Measurements from ENCODE around the gene C5.

Gene C5

DNA sequence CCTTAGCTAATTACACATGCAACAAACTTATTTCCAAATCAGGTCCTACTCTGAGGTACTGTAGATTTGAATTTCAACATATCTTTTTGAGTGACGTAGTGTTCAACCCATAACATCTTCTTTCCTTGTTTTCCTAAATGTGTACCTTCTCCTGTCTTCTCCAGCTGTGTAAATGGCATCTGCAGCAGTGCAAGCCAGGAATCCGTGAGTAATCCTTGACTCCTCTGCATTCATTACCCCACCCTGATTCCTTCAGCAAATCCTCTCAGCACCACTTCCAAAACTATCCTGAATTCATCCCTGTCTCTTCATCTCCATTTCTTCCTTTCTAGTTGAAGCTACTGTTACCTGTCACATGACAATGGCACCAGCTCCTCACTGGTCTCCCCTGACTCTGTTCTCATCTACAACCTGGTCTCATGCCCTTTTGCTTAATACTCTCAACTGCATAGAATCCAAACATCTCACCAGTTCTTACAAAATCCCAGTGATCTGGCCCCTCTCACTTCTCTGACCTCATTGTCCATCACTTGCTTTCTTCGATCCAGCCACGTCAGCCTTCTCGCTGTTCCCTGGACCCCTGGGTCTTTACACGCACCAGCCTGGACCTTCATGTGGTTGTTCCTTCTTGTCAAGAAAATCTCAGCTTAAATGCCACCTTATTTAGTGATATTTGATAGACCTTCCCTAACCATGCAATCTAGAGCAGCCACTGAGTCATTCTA is 108.9 kb downstream of the C5 start:
- peak; percentile 50 for DNase-seq (ENCODE audit: low read depth)

DNA sequence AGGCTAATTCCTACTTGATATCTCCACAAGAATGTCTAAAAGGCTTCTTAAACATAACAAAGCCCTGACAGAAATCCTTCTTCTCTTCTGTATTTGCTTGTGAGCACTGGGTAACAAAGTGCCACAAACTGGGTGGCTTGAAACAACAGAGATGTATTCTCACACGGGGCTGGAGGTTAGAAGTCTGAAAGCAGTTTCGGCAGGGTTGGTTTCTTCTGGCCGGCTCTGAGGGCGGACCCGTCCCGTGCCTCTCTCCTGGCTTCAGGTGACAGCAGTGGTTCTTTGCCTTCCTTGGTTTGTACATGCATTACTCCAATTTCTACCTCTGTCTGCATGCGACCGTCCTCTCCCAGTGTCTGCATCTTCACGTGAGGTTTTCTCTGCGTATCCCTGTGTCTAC is 109.5 kb downstream of the C5 start:
- no peak for DNase-seq (ENCODE audit: low read depth)

DNA sequence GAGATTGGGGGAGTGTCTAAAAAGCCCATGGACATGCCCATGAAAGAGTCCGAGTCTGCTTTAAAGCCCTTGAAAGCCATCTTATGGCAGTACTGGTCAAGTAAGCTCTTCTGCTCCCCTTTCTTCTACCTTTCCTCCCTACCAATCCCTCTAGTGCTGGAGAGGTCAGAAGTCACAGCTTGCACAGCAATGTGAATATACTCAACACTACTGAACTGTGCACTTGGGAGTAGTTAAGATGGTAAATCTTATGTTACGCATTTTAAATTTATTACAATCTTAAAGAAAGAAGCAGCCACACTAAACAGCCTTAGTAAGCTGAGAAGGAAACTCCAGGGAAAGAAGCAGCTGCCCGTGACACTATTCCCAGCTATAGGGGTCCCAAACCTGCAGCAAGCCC is 111.2 kb downstream of the C5 start:
- no peak for DNase-seq (ENCODE audit: low read depth)

DNA sequence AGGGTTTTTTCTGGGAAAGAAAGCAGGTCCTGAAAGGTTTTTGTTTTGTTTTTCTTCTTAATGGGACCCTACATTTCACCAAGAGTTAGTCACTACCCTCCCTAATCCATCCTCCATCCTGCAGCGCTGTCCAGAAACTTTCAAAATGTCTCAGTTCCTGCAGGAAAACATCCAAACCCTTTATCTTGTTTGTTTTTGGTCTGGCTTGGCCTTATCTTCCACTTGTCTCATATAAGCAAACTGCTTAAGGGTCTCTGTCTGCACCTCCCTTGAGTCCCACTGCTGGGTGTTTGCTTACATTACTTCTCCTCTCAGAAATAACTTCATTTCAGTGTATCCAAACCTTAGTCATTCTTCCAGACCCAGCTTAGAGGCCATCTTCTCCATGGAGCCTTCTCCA is 112.5 kb downstream of the C5 start:
- DNase-seq (ENCODE audit: low read depth): peak; percentile 71

DNA sequence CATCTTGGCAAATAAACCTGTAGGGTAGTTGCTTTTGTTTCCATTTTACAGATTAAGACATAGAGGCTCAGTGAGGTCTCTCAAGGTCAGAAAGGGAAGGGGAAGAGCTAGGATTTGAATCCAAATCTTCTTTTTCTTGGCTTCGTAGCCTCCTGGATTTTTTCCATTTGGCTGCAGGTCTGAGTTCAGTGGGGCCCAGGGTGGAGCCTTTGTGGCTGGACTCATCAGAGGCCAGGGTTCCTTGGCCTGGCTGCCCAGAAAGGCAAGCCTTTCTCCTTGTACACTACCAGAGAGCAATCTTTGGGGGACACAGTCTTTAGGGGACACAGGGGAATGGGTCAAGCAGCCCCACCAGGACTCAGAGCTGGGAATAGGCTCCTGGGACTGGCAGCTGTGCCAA is 112.9 kb downstream of the C5 start:
- no peak for DNase-seq (ENCODE audit: low read depth)

DNA sequence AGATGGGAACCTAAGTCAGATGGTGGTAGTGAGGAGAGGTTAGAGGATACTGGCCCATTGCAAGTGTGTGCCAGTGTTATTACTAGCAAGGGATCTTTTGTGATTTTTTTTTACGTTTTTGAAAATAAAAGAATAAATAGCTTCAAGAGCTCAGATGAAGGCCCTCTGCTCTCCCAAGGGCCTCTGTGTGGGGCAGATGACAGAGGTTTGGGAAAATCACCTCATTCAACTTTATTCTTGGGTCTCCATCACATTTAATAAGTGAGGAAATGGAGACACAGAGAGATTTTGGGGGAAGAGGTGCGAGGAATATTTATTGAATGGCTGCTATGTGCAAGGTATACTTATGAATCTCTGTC is 113.3 kb downstream of the C5 start:
- no peak for DNase-seq (ENCODE audit: low read depth)

DNA sequence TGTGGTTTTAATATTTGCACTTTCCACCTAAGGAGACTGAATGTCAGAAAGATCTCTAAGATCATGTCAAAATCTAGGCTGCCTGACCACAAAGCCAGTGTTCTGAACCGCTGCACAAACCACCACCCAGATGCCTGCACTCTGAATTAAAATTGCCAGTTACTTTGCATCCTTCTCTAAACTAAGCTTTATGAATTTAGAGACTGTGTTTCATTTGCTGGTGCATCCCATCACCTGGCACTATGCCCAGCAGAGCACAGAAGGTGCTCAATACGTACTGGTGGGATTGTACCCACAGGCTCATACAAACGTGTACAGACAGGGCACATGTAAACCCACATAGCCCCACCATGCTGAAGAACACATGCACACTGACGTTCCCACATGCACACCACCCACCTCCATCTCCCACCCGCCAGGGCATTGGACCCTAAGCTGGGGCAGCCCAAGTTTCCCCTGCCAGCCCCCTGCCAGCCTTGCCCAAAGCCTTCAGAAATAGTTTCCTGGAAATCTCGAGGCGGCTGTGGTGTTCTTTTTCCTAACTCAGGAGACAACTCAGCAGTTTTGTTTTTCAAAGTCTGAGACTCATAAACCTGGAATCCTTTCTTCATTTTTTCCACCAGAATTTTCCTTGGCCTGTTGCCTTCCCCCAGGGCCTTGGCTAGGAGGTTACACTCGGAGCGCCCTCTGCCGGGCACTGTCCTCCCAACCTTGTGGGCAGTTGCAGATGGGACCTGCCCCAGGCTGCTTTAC is 113.9 kb downstream of the C5 start:
- peak; percentile 96 for DNase-seq (ENCODE audit: low read depth)

DNA sequence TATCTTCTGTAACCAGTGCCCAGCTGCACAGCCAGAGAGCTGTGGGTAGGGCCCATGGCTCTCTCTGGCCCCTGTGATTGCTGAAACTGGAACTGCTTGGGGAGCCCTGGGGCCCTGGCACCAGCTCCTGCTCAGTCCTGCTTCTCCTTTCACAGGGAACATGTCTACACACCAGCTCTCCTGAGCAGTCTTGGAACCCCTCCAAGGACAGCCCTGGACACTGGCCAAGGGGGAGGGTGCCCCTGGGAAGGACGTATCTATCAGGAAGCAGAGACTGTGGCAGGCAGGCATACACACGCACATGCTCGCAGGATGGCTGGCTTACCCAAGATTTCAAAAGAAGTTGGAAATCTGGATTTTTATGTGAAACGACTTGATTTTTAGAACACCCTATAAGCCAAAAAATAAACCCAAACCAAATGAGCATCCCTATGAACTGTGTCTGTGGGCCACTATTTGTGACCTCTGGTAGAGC is 114.7 kb downstream of the C5 start:
- peak; percentile 95 for DNase-seq (ENCODE audit: low read depth)

DNA sequence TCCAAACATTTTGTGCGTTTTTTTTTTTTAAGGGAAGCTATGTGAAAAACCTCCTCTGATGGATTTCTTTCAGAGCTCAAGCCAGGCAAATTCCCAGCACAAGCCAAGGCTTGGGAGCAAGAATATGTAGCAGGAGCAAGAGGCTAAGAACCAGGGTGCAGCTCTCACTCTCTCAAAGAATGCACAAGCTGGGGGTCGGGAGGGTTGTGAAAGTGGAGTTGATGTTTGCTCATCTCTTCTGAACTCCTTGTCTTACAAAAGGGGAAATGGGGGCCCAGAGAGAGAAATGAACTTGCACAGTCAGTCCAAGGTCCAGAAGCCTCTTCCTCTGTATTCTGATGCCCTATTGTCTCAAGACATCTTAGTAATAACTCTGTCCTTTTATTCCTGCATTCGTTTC is 115.8 kb downstream of the C5 start:
- peak; percentile 24 for DNase-seq (ENCODE audit: low read depth)

DNA sequence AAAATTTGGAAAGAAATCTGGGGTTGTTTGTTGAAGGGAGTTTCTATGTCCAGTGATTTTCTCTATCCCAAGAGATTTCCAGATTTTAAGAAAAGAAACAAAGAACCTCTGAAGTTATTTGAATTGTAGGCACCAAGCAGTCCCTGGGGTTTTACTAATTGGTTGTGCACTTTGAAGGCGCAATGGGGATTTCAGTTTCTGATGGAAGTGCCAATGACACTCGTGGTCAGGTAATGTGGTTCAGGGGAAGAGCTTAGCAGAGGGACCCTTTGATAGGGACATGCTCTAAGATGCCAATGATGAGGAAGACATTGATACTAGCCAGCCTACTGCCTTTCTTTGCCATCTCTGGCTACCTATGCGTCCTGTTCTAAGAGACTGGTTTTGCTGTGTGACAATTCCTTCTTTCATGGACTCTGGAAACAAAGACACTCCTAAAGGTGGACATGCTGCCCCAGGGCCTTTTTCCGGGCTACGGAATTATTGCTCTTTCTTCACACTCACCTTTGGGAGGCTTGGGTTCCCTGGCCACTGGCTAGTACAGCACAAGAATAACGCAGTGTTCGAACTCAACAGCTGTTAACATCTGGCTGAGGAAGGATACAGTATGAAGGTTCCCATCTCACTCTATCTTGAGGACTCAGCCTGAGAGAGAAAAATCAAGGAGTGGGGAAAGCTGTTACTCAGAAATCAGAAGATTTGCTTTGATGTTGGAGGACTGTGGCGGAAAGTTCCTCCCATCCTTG is 116.6 kb downstream of the C5 start:
- no peak for DNase-seq (ENCODE audit: low read depth)

DNA sequence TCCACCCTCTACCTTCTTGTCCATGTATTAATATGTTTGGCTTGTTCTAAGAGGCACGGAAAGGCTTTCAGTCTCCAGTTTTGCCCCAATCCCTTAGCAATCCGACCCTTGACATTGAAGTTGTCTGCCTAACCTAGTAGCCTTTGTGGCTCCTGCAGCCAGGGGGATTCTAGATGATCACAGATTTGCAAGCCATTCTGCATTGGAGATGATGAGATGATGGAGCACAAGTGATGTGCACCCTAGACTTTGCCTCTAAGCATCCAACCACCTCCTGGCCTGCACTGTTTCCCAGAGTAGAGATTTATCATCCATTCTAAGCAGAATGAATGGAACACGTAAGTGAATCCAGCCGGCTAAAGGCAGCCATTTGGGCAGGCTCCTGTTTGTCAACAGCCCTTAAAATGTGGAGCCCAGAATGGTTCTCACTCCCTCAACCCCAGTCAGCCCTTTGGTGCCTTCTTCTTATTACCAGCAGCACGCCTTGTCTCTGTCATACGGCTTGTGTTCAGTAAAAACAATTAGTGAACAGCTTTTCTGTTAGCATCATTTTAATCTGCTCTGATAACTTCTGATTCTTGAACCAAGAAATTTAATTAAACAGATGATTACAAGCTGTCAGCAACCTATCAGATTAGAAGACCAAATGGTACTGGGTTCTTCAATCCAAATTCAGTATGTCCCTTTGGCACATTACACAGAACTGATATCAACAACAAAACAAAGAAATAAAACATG is 117.8 kb downstream of the C5 start:
- no peak for DNase-seq (ENCODE audit: low read depth)

DNA sequence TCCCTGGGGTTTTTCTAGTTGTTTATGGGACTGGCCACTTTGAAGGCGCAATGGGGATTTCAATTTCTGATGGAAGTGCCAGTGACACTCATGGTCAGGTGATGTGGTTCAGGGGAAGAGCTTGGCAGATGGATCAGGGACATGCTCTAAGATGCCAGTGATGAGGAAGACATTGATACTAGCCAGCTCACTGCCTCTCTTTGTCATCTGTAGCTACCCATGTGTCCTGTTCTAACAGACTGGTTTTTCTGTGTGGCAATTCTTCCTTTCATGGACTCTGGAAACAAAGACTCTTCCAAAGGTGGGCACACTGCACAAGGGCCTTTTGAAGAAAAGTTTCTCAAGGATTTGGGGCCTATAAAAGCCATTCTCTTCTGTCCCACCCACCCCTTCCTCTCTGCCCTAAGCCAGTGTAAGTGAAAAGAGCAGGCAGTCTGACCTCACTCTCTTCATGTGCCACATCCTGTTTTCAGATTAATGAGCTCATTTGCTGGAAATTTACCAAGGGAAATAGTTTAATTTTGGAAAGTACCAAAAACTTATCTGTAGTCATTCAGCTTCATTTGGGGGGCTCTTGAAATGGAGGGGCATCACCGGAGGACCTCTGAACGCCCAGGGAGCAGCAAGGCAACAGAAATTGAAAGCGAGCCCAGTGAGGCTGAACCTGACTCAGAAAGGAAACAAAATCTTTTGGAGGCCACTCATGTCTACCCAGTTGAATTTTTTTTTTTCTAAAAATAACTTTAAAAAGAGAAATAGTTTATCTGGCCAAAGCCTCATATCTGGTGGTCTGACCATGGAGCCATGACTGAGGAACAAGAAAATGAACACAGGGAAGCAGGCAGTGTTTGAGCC is 118.6 kb downstream of the C5 start:
- peak; percentile 80 for DNase-seq (ENCODE audit: low read depth)

DNA sequence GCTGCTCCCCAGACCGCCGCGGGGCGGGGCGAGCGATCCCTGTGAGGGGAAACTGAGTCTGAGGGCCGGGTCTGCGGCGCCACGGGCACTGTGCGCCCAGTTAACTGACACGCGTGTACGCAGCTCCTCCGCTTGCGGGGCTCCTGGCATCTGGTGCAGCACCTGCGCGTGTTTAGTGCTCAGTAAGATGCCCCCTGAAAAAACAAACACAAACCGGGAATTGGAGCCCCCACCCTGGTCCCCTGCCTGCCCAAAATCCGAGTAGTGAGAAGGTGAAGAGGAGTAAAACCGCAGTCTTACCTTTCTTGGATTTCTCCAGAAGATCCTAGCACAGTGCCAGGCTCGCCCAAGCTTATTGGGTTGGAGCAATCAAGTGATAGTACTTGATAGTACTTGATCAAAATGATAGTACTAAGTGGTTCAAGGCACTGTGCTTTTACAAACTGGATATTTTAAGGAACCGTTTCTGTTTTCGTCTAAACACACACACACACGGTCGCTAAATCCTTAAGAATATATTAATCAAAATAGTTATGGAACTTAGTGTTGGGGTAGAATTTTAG is 120.8 kb downstream of the C5 start:
- no peak for DNase-seq (ENCODE audit: low read depth)

DNA sequence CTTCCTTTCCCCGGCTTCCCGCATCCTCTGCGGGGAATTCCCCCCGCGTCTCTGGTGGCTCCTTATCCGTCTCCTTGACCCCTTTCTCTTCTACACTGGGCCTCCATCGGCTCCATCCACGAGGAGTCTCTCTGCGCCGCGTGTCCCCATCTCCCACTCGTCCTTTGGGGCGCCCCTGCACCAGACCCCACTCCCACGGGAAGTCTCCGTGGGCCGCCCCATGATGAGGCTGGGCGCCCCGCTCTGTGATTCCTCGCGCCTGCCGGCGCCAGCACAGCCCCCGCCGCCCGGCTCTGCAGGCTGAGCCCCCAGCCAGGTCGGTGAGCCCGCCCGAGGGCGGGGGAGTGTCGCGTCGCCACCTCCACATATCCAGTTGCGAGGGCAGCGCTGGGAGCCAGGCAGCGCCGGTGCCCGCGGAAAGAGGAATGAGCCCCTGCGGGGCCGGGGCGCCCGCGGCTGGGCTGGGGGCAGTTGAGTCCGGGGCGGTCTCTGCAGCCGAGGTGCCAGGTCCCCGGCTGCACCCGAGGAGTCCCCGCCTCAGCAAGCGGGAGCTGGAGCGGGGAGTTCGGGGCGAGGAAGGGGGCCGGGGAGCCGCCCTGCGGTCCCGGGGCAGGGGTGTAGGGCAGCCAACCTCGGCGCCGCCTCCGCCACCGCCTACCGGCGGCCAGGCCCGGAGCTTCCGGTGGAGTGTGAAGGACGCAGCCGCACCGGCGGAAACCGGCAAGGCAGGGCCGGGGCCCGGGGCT is 121.4 kb downstream of the C5 start:
- peak; percentile 67 for DNase-seq (ENCODE audit: low read depth)

DNA sequence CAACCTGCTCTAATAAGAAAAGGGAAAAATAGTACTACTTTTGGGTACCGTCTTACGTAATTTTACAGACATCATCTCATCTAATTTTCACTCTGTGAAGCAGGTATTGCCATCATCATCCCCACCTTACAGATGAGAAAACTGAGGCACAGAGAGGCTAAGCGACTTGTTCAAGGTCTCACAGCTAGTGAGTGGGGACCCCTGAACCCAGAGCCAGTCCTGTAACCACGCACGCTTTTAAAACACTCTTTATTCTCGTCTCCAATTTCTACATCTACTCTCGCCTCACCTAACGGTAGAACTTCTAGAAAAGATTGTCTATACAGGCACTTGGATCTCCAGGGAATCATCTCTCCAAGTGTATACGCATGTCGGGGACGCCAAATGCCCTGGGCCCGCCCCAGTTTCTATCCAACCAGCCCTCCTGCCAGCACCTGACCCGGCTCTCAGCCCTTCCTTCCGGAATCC is 122.0 kb downstream of the C5 start:
- DNase-seq (ENCODE audit: low read depth): no peak

DNA sequence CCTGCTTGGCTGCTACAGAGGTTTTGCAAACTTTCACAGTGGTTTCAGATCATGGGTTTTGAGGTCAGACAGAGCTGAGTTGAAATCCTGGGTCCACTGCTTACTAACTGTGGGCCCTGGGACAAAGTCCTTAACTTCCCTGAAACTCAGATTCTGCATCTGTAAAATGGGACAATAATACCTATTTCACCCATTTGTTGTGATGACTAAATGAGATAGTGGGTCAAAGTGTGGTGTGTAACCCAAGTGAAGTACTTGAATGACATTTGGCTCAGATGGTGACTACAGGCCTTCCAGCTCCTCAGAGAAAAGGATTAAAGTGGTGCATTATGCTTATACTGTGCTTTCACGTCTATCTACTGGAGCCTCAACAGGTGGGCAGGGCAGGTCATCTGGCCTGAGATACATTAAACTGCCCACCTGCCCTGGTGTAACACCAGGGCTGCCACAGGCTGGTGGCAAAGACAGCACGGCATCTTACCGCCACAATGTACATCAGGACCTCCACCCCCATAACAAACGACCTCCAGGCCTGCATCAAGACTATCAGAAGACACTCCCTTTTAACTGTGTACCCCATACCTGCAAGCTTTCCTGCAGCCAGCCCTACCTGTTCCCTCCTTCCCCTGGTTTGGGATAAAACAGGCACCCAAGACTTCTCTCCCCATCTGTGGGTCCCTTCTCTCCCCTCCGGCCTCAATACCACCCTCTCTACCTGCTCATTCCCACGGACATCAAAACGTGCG is 122.6 kb downstream of the C5 start:
- no peak for DNase-seq (ENCODE audit: low read depth)

DNA sequence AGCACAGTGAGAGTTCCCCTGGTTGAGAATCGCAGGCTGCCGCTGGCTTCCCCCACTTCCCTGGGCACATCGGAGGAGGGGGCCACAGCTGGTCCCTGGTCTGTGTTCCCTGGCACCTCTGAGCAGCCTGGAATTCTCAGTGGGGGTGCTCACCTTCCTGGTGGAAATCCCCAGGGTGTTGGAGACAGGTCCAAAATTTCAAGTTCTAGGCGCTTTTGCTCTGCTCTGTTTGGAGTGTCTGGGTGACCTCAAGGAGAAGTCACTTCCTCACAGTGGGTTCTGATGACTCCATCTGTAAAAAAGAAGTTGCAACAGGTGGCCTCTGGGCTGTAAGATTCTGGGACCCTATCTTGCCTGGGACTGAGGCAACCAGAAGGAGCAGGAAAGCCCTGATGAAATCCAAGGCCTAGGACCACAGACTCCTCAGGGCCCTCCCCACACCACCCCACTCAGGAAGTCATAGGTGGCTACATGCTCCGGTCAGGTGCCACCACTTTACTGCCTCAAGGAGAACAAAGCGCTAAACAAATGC is 123.6 kb downstream of the C5 start, which contains the start of gene TRAF1:
TRAF1 (minus strand) TSS at position 400 of the 532 bp plus-strand sequence. CDS start 721 bp downstream, outside the sequence.
- DNase-seq (ENCODE audit: low read depth): no peak

DNA sequence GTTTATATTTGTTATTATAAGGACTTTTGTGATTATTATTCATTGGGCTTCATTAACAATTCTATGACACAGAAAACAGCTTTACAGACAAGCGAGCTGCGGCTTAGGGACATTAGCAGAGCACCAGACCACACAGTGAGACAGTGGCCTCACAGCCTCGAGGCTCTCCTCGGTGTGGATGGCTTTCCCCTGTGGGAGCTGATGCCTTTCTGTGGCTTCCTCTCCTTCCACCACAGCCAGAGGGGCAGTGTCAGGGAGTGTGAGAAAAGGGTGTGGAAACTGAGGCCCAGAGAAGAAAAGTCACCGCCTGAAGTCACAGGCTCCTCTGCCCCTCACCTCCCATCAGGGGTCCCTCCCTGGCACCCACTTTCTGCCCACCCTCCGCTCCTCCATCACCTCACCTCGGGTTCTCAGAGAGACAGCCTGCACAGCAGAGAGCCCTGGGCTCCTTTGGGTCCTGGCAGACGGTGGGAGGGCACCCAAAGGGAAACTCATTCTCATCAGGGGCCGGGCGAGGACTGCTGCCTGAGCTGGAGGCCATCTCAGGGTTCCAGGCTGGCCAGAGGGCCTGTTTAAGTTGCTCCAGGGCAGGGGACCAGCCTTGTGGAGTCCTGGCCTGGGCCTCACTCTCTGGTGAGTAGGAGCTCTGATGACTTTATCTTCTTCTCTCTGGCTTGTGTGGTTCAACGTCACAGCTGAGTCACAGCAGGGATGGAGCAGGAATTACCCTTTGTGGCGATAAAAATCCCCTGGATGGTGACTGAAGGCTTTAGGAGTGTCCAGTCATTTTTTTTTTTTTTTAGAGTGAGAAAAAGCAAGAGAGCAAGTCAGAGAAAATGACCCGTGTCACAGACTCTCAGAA is 124.3 kb downstream of the C5 start:
- peak; percentile 93 for DNase-seq (ENCODE audit: low read depth)

All from EH (cell line).